ENCODE measurements around the gene INMT. TPM values are rescaled to one million over a fixed set of nuclear protein-coding genes. Genes with fewer than 3 reads are reported as not detected.

INMT gene
- total and polyA plus RNA-seq, 2 of the 13 experiments (the other 11 are each of a cell fraction or from before 2014, with no cell fraction given), result not detected

- intact Hi-C loops (cut with micrococcal nuclease; ENCODE audit: unreplicated experiment), result no loop called here
- Histone ChIP-seq H3K4me2 (ENCODE audit: low read depth, low read length) (no peak overlapping the region), H3K27ac (ENCODE audit: extremely low read length, insufficient read depth, low read length) (no peak overlapping the region), H3K9ac (ENCODE audit: insufficient read depth, low read depth, low read length) (no peak overlapping the region), H4K20me1 (ENCODE audit: insufficient read depth, low read length) (no peaks in the 10 kb centered on the region), H2AFZ (ENCODE audit: low read length) (no peak overlapping the region), H3K9me3 (ENCODE audit: low read length) (no peaks in the 10 kb centered on the region), H3K27me3 (ENCODE audit: control insufficient read depth in 1 of 2, insufficient read depth in 2 of 2, low read length in 2 of 2) (peaks cover 0 to 7% of the 10 kb centered on the region in 2 experiments; a peak in 1 of 5 replicates), H3K4me1 (ENCODE audit: insufficient read depth, low read length) (peaks cover 19% of the 10 kb centered on the region), H3K4me3 (replicated peaks in 1 of 3; ENCODE audit: insufficient read depth in 1 of 3, low read depth in 2 of 3, low read length in 3 of 3) (no peak overlapping the region), H3K36me3 (replicated peaks in 1 of 2; ENCODE audit: control insufficient read depth in 1 of 2, insufficient read depth in 2 of 2, low read length in 2 of 2) (no peaks in the 10 kb centered on the region), H3K79me2 (ENCODE audit: insufficient read depth, low read length) (no peaks in the 10 kb centered on the region)
- in situ Hi-C loops (cut with HindIII; ENCODE audit: extremely low pct_ligation_motif_present, low pct_unique_long_range_greater_than_20kb), result no loop called here
- no peak for TF ChIP-seq GMEB2 (CRISPR knock-in tag; IDR thresholded peaks at IDR 0.05; ENCODE audit: low read depth)
- no peak for TF ChIP-seq ZNF451 (CRISPR knock-in tag; IDR thresholded peaks at IDR 0.05)
- no peak for TF ChIP-seq ASH2L (IDR thresholded peaks at IDR 0.05; ENCODE audit: insufficient read length, low read depth, low read length)
- WGBS (ENCODE audit: low lambda C conversion rate), result 65% methylated on average over 6 of the region's 6 CpGs
- BruUV-seq (replicated peaks), result no TSS peak
- ATAC-seq (no peak), FAIRE-seq (no peak), DNase-seq (ENCODE audit: low spot score) (no peak)
- POLR2A ChIA-PET, result no interaction called here
- CTCF ChIA-PET (ENCODE audit: low intra/inter-chr PET ratio, low total read pairs), result no interaction called here
Measured at GRCh38 chr7:30772984-30773383, 21.0 kb downstream of the INMT start.

GRCh38 chr7:30775992-30776391, 24.1 kb downstream of the INMT start:
- Histone ChIP-seq H3K4me2 (ENCODE audit: low read depth, low read length) (no peak overlapping the region), H3K4me1 (ENCODE audit: insufficient read depth, low read length) (peaks cover 9% of the 10 kb centered on the region), H3K27ac (ENCODE audit: extremely low read length, insufficient read depth, low read length) (no peak overlapping the region), H3K4me3 (replicated peaks in 1 of 3; ENCODE audit: insufficient read depth in 1 of 3, low read depth in 2 of 3, low read length in 3 of 3) (no peak overlapping the region), H3K27me3 (ENCODE audit: control insufficient read depth in 1 of 2, insufficient read depth in 2 of 2, low read length in 2 of 2) (peaks cover 0 to 12% of the 10 kb centered on the region in 2 experiments; a peak in 1 of 5 replicates), H4K20me1 (ENCODE audit: insufficient read depth, low read length) (no peaks in the 10 kb centered on the region), H3K36me3 (replicated peaks in 1 of 2; ENCODE audit: control insufficient read depth in 1 of 2, insufficient read depth in 2 of 2, low read length in 2 of 2) (no peaks in the 10 kb centered on the region), H3K9ac (ENCODE audit: insufficient read depth, low read depth, low read length) (no peak overlapping the region), H3K9me3 (ENCODE audit: low read length) (no peaks in the 10 kb centered on the region), H2AFZ (ENCODE audit: low read length) (no peak overlapping the region), H3K79me2 (ENCODE audit: insufficient read depth, low read length) (no peaks in the 10 kb centered on the region)
- BruUV-seq (replicated peaks), result no TSS peak
- FAIRE-seq, result no peak
- no peak for DNase-seq (ENCODE audit: low spot score)
- in situ Hi-C loops (cut with HindIII; ENCODE audit: extremely low pct_ligation_motif_present, low pct_unique_long_range_greater_than_20kb) (no loop called here), intact Hi-C loops (cut with micrococcal nuclease; ENCODE audit: unreplicated experiment) (no loop called here)
- ChIA-PET CTCF (ENCODE audit: low intra/inter-chr PET ratio, low total read pairs) (no interaction called here), POLR2A (no interaction called here)
- ATAC-seq, result no peak
- TF ChIP-seq ZNF207 (IDR thresholded peaks at IDR 0.05; ENCODE audit: borderline replicate concordance) (no peak), SP4 (CRISPR knock-in tag; IDR thresholded peaks at IDR 0.05) (no peak), ZNF296 (CRISPR knock-in tag; conservative IDR thresholded peaks at IDR 0.05) (no peak), ZEB1 (IDR thresholded peaks at IDR 0.05; ENCODE audit: insufficient replicate concordance, low read depth) (no peak), GPN1 (CRISPR knock-in tag; IDR thresholded peaks at IDR 0.05; ENCODE audit: borderline replicate concordance) (no peak), EZH2 (conservative IDR thresholded peaks at IDR 0.05; ENCODE audit: low read depth, low read length) (no peak), FLYWCH1 (CRISPR knock-in tag; IDR thresholded peaks at IDR 0.05) (no peak), IRF2 (CRISPR knock-in tag; IDR thresholded peaks at IDR 0.05) (no peak), CEBPG (CRISPR knock-in tag; IDR thresholded peaks at IDR 0.05) (no peak), GABPB1 (CRISPR knock-in tag; IDR thresholded peaks at IDR 0.05) (no peak), ZNF800 (CRISPR knock-in tag; IDR thresholded peaks at IDR 0.05) (no peak), ELK4 (CRISPR knock-in tag; IDR thresholded peaks at IDR 0.05; ENCODE audit: borderline replicate concordance) (no peak)
